ENCODE results near the gene ALOXE3.
A peak's percentile ranks its signal among the peaks of the same experiment; 100 is the strongest.

Gene ALOXE3

GRCh38 chr17:8141741-8142140 is 23.4 kb upstream of the ALOXE3 start:
- DNase-seq: no peak

- no peak for DNase-seq
These were observed 22.7 kb upstream of the ALOXE3 start for GRCh38 chr17:8141045-8141444.

- no peak for DNase-seq
These were observed 22.0 kb upstream of the ALOXE3 start for GRCh38 chr17:8140065-8141029.

GRCh38 chr17:8138672-8139371 is 20.5 kb upstream of the ALOXE3 start:
- DNase-seq: peak; percentile 96

GRCh38 chr17:8138374-8138671 is 20.0 kb upstream of the ALOXE3 start:
- DNase-seq: no peak

GRCh38 chr17:8137645-8138373 is 19.5 kb upstream of the ALOXE3 start:
- peak; percentile 19 for DNase-seq

- DNase-seq: no peak
These were observed 15.6 kb upstream of the ALOXE3 start for GRCh38 chr17:8133941-8134340.

GRCh38 chr17:8133399-8133798 is 15.1 kb upstream of the ALOXE3 start:
- no peak for DNase-seq

- no peak for DNase-seq
These were observed 13.6 kb upstream of the ALOXE3 start for GRCh38 chr17:8131844-8132441.

- DNase-seq: no peak
These were observed 9.9 kb upstream of the ALOXE3 start for GRCh38 chr17:8128125-8128784.

GRCh38 chr17:8126491-8127066 is 8.3 kb upstream of the ALOXE3 start:
- DNase-seq: peak; percentile 65

GRCh38 chr17:8125947-8126490 is 7.7 kb upstream of the ALOXE3 start:
- peak; percentile 54 for DNase-seq

- DNase-seq: peak; percentile 54
These were observed 7.0 kb upstream of the ALOXE3 start for GRCh38 chr17:8125154-8125946.

GRCh38 chr17:8124350-8125153 is 6.2 kb upstream of the ALOXE3 start:
- DNase-seq: peak; percentile 21

GRCh38 chr17:8123695-8124349 is 5.5 kb upstream of the ALOXE3 start, which contains the start of gene HES7:
Gene HES7 (minus strand): TSS chr17:8124106. CDS start chr17:8124084, 22 bp downstream.
- DNase-seq: peak; percentile 7

GRCh38 chr17:8122924-8123694 is 4.8 kb upstream of the ALOXE3 start:
- no peak for DNase-seq

GRCh38 chr17:8122422-8122923 is 4.2 kb upstream of the ALOXE3 start:
- no peak for DNase-seq

- peak; percentile 33 for DNase-seq
These were observed 3.5 kb upstream of the ALOXE3 start for GRCh38 chr17:8121681-8122421.
